ENCODE results near the gene C15orf62. TPM values are rescaled to one million over a fixed set of nuclear protein-coding genes. Genes with fewer than 3 reads are reported as not detected.

The C15orf62 gene
- total RNA-seq = under 1 TPM in 3 of 4 donors, not detected in 1; 0.13 to 0.79 (median 0.22) TPM

GRCh38 chr15:40769274-40770146, at the start of gene C15orf62:
C15orf62 (plus strand) TSS chr15:40769980; CDS start chr15:40770496, 516 bp downstream.
- H3K27me3 ChIP-seq = no peaks in the 10 kb centered on the region
- peaks cover 9 to 17% of the 10 kb centered on the region in 2 donors for H3K36me3 ChIP-seq
- H3K27ac ChIP-seq = peak within 1 kb of the TSS in 2 of 3 donors; percentile 69 to 70
- peaks cover 10 to 38% of the 10 kb centered on the region in 2 donors for H3K4me1 ChIP-seq
- no peaks in the 10 kb centered on the region for H3K9me3 ChIP-seq
- peak; percentile 64 to 71 for DNase-seq
- WGBS, 2 donors = 54 to 57% methylated on average over 16 to 26 of the region's 28 CpGs
- TF ChIP-seq CTCF (IDR thresholded peaks at IDR 0.05) = no peak
- TF ChIP-seq POLR2A (IDR thresholded peaks at IDR 0.05) = no peak
- H3K4me3 ChIP-seq (replicated peaks in 1 of 3) = no peak within 1 kb of the TSS
- intact Hi-C loops (cut with DNase I) = loop anchor here (10.0 kb wide), 2 partner anchors 125 to 205 kb away; partner anchors contain the start of genes CCDC32, RPUSD2 and VPS18

- no peaks in the 10 kb centered on the region for H3K36me3 ChIP-seq
- TF ChIP-seq POLR2A (IDR thresholded peaks at IDR 0.05) = no peak
- no peak for TF ChIP-seq CTCF (IDR thresholded peaks at IDR 0.05)
- H3K4me3 ChIP-seq (replicated peaks in 1 of 3) = no peak overlapping the region
- WGBS, 2 donors = 76 to 83% methylated on average over 1 of the region's 1 CpG
- intact Hi-C loops (cut with DNase I) = no loop called here
- no peaks in the 10 kb centered on the region for H3K9me3 ChIP-seq
- no peak overlapping the region for H3K27ac ChIP-seq
- no peaks in the 10 kb centered on the region for H3K27me3 ChIP-seq
- no peaks in the 10 kb centered on the region for H3K4me1 ChIP-seq
- DNase-seq = no peak
Observed at GRCh38 chr15:40721701-40722100, 48.1 kb upstream of the C15orf62 start.

- no peak for TF ChIP-seq POLR2A (IDR thresholded peaks at IDR 0.05)
- no peak for TF ChIP-seq CTCF (IDR thresholded peaks at IDR 0.05)
Observed at GRCh38 chr15:40722354-40722753, 47.4 kb upstream of the C15orf62 start.

GRCh38 chr15:40722934-40723333, 46.8 kb upstream of the C15orf62 start:
- Histone ChIP-seq H3K4me1 (no peaks in the 10 kb centered on the region), H3K27ac (no peak overlapping the region), H3K36me3 (no peaks in the 10 kb centered on the region), H3K4me3 (replicated peaks in 1 of 3) (no peak overlapping the region), H3K27me3 (no peaks in the 10 kb centered on the region), H3K9me3 (no peaks in the 10 kb centered on the region)
- intact Hi-C loops (cut with DNase I) = no loop called here
- WGBS, 2 donors = 92 to 93% methylated on average over 2 of the region's 2 CpGs
- no peak for DNase-seq
- TF ChIP-seq POLR2A (IDR thresholded peaks at IDR 0.05) (no peak), CTCF (IDR thresholded peaks at IDR 0.05) (no peak)

More at GRCh38 chr15:40722354-40722753, 47.4 kb upstream of the C15orf62 start:
- DNase-seq = no peak
- no peaks in the 10 kb centered on the region for H3K4me1 ChIP-seq
- WGBS, 2 donors = 94 to 95% methylated on average over 4 of the region's 4 CpGs
- no peak overlapping the region for H3K4me3 ChIP-seq (replicated peaks in 1 of 3)
- no peaks in the 10 kb centered on the region for H3K9me3 ChIP-seq
- H3K36me3 ChIP-seq = no peaks in the 10 kb centered on the region
- intact Hi-C loops (cut with DNase I) = no loop called here
- no peaks in the 10 kb centered on the region for H3K27me3 ChIP-seq
- no peak overlapping the region for H3K27ac ChIP-seq

- H3K4me3 ChIP-seq (replicated peaks in 1 of 3) = no peak overlapping the region
- 92 to 95% methylated on average over 2 of the region's 2 CpGs for WGBS, 2 donors
- no peaks in the 10 kb centered on the region for H3K36me3 ChIP-seq
- H3K4me1 ChIP-seq = no peaks in the 10 kb centered on the region
- no peaks in the 10 kb centered on the region for H3K27me3 ChIP-seq
- intact Hi-C loops (cut with DNase I) = no loop called here
- TF ChIP-seq POLR2A (IDR thresholded peaks at IDR 0.05) = no peak
- TF ChIP-seq CTCF (IDR thresholded peaks at IDR 0.05) = no peak
- H3K27ac ChIP-seq = no peak overlapping the region
- H3K9me3 ChIP-seq = no peaks in the 10 kb centered on the region
- DNase-seq = no peak
Observed at GRCh38 chr15:40723919-40724318, 45.9 kb upstream of the C15orf62 start.

All from thyroid gland (tissue), 4 donors.